HUES6 (cell line): Measurements from ENCODE around the gene AMELX.

Experiments used
- H3K27ac ChIP-seq: 2 replicates; pipeline ENCODE4 v1.7.0; 2013; ENCODE audit warnings: low read depth, mild to moderate bottlenecking, low read length, inconsistent platforms
- H3K27me3 ChIP-seq: 2 replicates; pipeline ENCODE4 v1.6.1; 2013; ENCODE audit warnings: low read length; ENCODE audit not compliant: control insufficient read depth, insufficient read depth
- H3K36me3 ChIP-seq: 2 replicates; pipeline ENCODE4 v1.6.1; 2013; ENCODE audit warnings: low read length; ENCODE audit not compliant: control insufficient read depth, insufficient read depth
- H3K4me1 ChIP-seq: 2 replicates; pipeline ENCODE4 v1.6.1; 2013; ENCODE audit warnings: low read length; ENCODE audit not compliant: control insufficient read depth, insufficient read depth
- H3K4me3 ChIP-seq: 2 replicates; pipeline ENCODE4 v1.5.1; 2013; ENCODE audit warnings: low read depth, low read length
- H3K9ac ChIP-seq: one replicate; pipeline ENCODE4 v1.6.1; 2013; ENCODE audit warnings: mild to moderate bottlenecking, low read length
- H3K9me3 ChIP-seq: 2 replicates; pipeline ENCODE4 v1.6.1; 2013; ENCODE audit warnings: low read depth, low read length; ENCODE audit not compliant: control insufficient read depth, insufficient read depth

Gene AMELX

DNA sequence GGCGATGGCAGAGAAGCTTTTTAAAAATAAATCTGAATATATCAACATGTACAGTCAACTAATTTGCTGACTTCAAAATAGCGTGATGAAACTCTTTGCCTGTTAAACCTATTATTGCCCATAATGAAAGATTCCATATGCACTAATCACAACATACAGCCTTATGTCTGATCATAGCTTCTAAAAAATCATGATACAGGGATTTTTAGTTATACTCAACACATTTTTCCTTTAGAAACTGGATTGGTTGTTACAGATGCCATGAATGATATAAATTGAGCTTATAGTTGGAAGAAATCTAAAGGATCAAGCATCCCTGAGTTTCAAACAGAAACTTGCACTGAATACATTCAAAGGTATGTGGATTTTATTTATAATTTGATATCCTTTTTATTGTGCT lies at the start of gene AMELX:
Gene AMELX (plus strand): TSS at position 301 of the 400 bp plus-strand sequence. CDS start 1,376 bp downstream, outside the sequence.
- Histone ChIP-seq H3K9ac (no peak within 1 kb of the TSS), H3K27ac (no peak within 1 kb of the TSS), H3K4me3 (no peak within 1 kb of the TSS), H3K9me3 (no peaks in the 10 kb centered on the region), H3K4me1 (peaks cover 11% of the 10 kb centered on the region; the same call in 1 of the 2 replicates), H3K36me3 (no peaks in the 10 kb centered on the region), H3K27me3 (peaks cover 37% of the 10 kb centered on the region)

- Histone ChIP-seq H3K36me3 (no peaks in the 10 kb centered on the region), H3K4me3 (no peak overlapping the region), H3K27ac (no peak overlapping the region)
These were observed 48.6 kb upstream of the AMELX start for GRCh38 chrX:11244636-11245035.

GRCh38 chrX:11254417-11255109 lies 38.6 kb upstream of the AMELX start:
- Histone ChIP-seq H3K27me3 (no peaks in the 10 kb centered on the region; the same call in 1 of the 2 replicates), H3K4me3 (no peak overlapping the region), H3K9me3 (no peaks in the 10 kb centered on the region), H3K27ac (no peak overlapping the region), H3K4me1 (no peaks in the 10 kb centered on the region), H3K36me3 (no peaks in the 10 kb centered on the region), H3K9ac (no peak overlapping the region)

More at GRCh38 chrX:11244636-11245035, 48.6 kb upstream of the AMELX start:
- no peak overlapping the region for H3K9ac ChIP-seq
- no peaks in the 10 kb centered on the region for H3K4me1 ChIP-seq
- H3K9me3 ChIP-seq = no peaks in the 10 kb centered on the region
- H3K27me3 ChIP-seq = no peaks in the 10 kb centered on the region; the same call in 1 of the 2 replicates

- Histone ChIP-seq H3K27ac (no peak overlapping the region), H3K36me3 (no peaks in the 10 kb centered on the region), H3K4me1 (no peaks in the 10 kb centered on the region), H3K27me3 (no peaks in the 10 kb centered on the region; the same call in 1 of the 2 replicates), H3K9me3 (no peaks in the 10 kb centered on the region), H3K4me3 (no peak overlapping the region), H3K9ac (no peak overlapping the region)
These were observed 35.9 kb upstream of the AMELX start for GRCh38 chrX:11257290-11257689.

GRCh38 chrX:11257711-11258110 lies 35.5 kb upstream of the AMELX start:
- no peak overlapping the region for H3K9ac ChIP-seq
- H3K27ac ChIP-seq = no peak overlapping the region
- H3K4me1 ChIP-seq = no peaks in the 10 kb centered on the region
- H3K9me3 ChIP-seq = no peaks in the 10 kb centered on the region
- no peaks in the 10 kb centered on the region for H3K36me3 ChIP-seq
- no peaks in the 10 kb centered on the region; the same call in 1 of the 2 replicates for H3K27me3 ChIP-seq
- H3K4me3 ChIP-seq = no peak overlapping the region

DNA sequence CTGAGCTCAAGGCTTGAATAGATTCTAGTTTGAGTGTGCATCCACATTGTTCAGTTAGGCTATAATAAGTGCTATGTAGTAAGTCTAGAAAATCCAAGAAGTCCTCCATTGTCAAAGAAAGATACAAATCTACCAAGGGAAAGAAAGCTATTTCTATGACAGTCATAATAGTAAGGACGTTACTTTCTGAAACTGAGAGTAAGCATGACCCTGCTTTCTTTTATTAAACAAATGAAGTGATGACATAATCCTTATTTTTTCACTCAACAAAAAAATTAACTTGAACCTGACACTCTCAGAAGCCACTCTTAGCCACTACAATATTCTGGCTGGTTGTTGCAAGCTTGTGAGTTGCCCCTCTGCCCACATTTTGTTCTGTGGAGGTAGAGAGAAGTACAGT lies 33.8 kb upstream of the AMELX start:
- Histone ChIP-seq H3K36me3 (no peaks in the 10 kb centered on the region), H3K27me3 (no peaks in the 10 kb centered on the region; the same call in 1 of the 2 replicates), H3K27ac (no peak overlapping the region), H3K4me1 (no peaks in the 10 kb centered on the region), H3K4me3 (no peak overlapping the region), H3K9me3 (no peaks in the 10 kb centered on the region), H3K9ac (no peak overlapping the region)

GRCh38 chrX:11261260-11261659 lies 32.0 kb upstream of the AMELX start:
- H3K27me3 ChIP-seq = peaks cover 4% of the 10 kb centered on the region; the same call in 1 of the 2 replicates
- no peaks in the 10 kb centered on the region for H3K4me1 ChIP-seq
- no peak overlapping the region for H3K4me3 ChIP-seq
- H3K27ac ChIP-seq = no peak overlapping the region
- H3K9ac ChIP-seq = no peak overlapping the region
- H3K36me3 ChIP-seq = no peaks in the 10 kb centered on the region
- no peaks in the 10 kb centered on the region for H3K9me3 ChIP-seq

DNA sequence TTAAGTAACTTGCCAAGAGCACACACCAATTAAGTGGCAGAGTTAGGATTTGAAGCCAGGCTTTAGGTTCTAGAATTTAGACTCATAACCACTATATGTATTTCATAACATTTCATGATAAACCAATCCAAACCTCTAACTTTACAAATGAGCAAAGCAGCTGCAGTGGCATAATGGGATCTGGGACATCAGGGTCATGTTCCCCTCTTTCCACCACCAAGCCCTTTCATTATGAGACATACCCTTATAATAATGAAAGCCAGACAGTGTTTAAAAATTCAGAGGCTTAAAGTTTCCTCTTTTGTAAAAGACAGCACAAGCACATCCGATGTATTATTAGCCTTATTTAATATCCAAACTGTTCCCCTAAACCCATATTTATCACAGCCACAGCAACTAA lies 28.3 kb upstream of the AMELX start:
- H3K36me3 ChIP-seq = no peaks in the 10 kb centered on the region
- H3K27ac ChIP-seq = no peak overlapping the region
- H3K9ac ChIP-seq = no peak overlapping the region
- H3K4me3 ChIP-seq = no peak overlapping the region
- peaks cover 4% of the 10 kb centered on the region for H3K4me1 ChIP-seq
- H3K9me3 ChIP-seq = no peaks in the 10 kb centered on the region
- H3K27me3 ChIP-seq = peaks cover 4% of the 10 kb centered on the region; the same call in 1 of the 2 replicates

GRCh38 chrX:11265352-11265751 lies 27.9 kb upstream of the AMELX start:
- Histone ChIP-seq H3K36me3 (no peaks in the 10 kb centered on the region), H3K27ac (no peak overlapping the region), H3K9me3 (no peaks in the 10 kb centered on the region), H3K4me3 (no peak overlapping the region), H3K9ac (no peak overlapping the region), H3K27me3 (peaks cover 4% of the 10 kb centered on the region; the same call in 1 of the 2 replicates), H3K4me1 (peaks cover 8% of the 10 kb centered on the region)

DNA sequence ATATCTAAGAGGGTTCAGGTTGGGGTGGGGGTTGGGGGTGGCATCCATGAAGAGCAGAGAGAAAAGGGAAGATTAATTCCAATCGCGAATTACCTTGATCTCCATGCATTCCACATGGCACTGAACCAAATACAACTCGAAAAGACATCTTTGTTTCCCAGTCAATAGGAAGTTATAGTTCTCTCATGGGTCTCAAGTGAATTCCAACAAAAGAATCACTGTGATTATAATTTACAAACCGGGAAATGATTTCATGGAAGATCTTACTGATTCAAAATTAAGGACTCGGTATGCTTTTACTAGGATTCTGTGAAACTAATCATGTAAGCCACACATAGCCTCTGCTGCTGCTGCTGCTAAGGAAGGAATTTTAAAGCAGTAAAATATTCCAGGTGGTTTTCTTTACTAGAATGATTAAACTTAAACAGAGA lies 26.6 kb upstream of the AMELX start:
- no peak overlapping the region for H3K4me3 ChIP-seq
- H3K36me3 ChIP-seq = no peaks in the 10 kb centered on the region
- H3K27ac ChIP-seq = no peak overlapping the region
- H3K4me1 ChIP-seq = peaks cover 14% of the 10 kb centered on the region
- no peak overlapping the region for H3K9ac ChIP-seq
- H3K27me3 ChIP-seq = peaks cover 4% of the 10 kb centered on the region; the same call in 1 of the 2 replicates
- H3K9me3 ChIP-seq = no peaks in the 10 kb centered on the region

DNA sequence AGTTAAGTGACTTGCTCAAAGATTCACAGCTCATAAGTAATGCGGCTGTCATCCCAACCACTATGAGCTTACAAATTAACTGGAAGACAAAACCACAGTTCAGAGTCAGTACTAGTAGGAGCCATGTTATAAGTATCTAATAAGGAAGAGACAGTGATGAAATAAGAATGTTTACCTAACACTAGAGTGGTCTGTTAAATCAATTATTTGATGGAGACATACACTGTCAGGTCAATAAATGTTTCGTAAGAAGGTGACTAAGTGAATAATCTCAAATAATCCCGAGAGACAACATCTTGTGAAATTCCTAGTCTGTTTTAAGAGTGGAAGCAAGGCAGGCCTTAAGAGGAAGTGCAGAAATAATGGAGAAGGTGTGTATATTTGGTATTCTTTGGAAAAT lies 25.8 kb upstream of the AMELX start:
- peaks cover 4% of the 10 kb centered on the region; the same call in 1 of the 2 replicates for H3K27me3 ChIP-seq
- H3K27ac ChIP-seq = no peak overlapping the region
- no peak overlapping the region for H3K4me3 ChIP-seq

More for the DNA sequence above, 25.8 kb upstream of the AMELX start:
- Histone ChIP-seq H3K9ac (no peak overlapping the region), H3K4me1 (peaks cover 14% of the 10 kb centered on the region), H3K9me3 (no peaks in the 10 kb centered on the region), H3K36me3 (no peaks in the 10 kb centered on the region)
